Measurements from ENCODE around the gene NETO1.

The NETO1 gene

GRCh38 chr18:72867746-72868584 lies at the start of gene NETO1:
NETO1 (minus strand) TSS chr18:72867987; CDS start chr18:72867291, 696 bp downstream.
- no peak for DNase-seq

- DNase-seq: no peak
These were observed 42.3 kb upstream of the NETO1 start for GRCh38 chr18:72910045-72910444.

- no peak for DNase-seq
These were observed 40.4 kb upstream of the NETO1 start for GRCh38 chr18:72908181-72908580.

GRCh38 chr18:72903033-72903432 lies 35.2 kb upstream of the NETO1 start:
- no peak for DNase-seq

- no peak for DNase-seq
These were observed 31.6 kb upstream of the NETO1 start for GRCh38 chr18:72899338-72899737.

GRCh38 chr18:72898870-72899269 lies 31.1 kb upstream of the NETO1 start:
- DNase-seq: no peak

- no peak for DNase-seq
These were observed 27.8 kb upstream of the NETO1 start for GRCh38 chr18:72895548-72895947.

GRCh38 chr18:72878561-72878960 lies 10.8 kb upstream of the NETO1 start:
- DNase-seq: no peak

GRCh38 chr18:72878143-72878542 lies 10.4 kb upstream of the NETO1 start:
- DNase-seq: no peak

GRCh38 chr18:72871091-72871490 lies 3.3 kb upstream of the NETO1 start:
- no peak for DNase-seq

GRCh38 chr18:72869226-72870185 lies 1.7 kb upstream of the NETO1 start:
- no peak for DNase-seq

GRCh38 chr18:72868585-72869225 lies 918 bp upstream of the NETO1 start:
- DNase-seq: no peak

GRCh38 chr18:72866901-72867745 lies 664 bp downstream of the NETO1 start:
- no peak for DNase-seq

- DNase-seq: no peak
These were observed 1.3 kb downstream of the NETO1 start for GRCh38 chr18:72866442-72866900.

GRCh38 chr18:72863754-72864153 lies 4.0 kb downstream of the NETO1 start:
- no peak for DNase-seq

- DNase-seq: no peak
These were observed 8.7 kb downstream of the NETO1 start for GRCh38 chr18:72859088-72859487.

GRCh38 chr18:72849671-72850070 lies 18.1 kb downstream of the NETO1 start:
- DNase-seq: no peak

- no peak for DNase-seq
These were observed 19.1 kb downstream of the NETO1 start for GRCh38 chr18:72848503-72849237.

- DNase-seq: no peak
These were observed 20.0 kb downstream of the NETO1 start for GRCh38 chr18:72847771-72848170.

GRCh38 chr18:72846736-72847533 lies 20.9 kb downstream of the NETO1 start:
- DNase-seq: no peak

GRCh38 chr18:72843743-72844142 lies 24.0 kb downstream of the NETO1 start:
- no peak for DNase-seq
